ENCODE data around the gene GDAP1L1.

- no peak for TF ChIP-seq EZH2 (IDR thresholded peaks at IDR 0.05; ENCODE audit: borderline replicate concordance, low read depth, low read length, severe bottlenecking)
- TF ChIP-seq CTCF (IDR thresholded peaks at IDR 0.05; ENCODE audit: extremely low read depth in 1 of 2, insufficient read depth in 1 of 2, low read depth in 1 of 2, low read length in 2 of 2): no peak
- no peak for TF ChIP-seq GATA2 (IDR thresholded peaks at IDR 0.05; ENCODE audit: insufficient read depth, insufficient read length, low read depth, low read length)
- no peak for TF ChIP-seq POLR2AphosphoS5 (IDR thresholded peaks at IDR 0.05; ENCODE audit: insufficient read depth, low read depth, low read length)
- no peak for TF ChIP-seq POLR2A (IDR thresholded peaks at IDR 0.05; ENCODE audit: low read depth, low read length)
- no peak for TF ChIP-seq MAX (IDR thresholded peaks at IDR 0.05; ENCODE audit: insufficient read depth, insufficient read length)
- no peak for TF ChIP-seq JUN (IDR thresholded peaks at IDR 0.05; ENCODE audit: borderline replicate concordance, insufficient read depth, insufficient read length, low read depth)
- no peak for TF ChIP-seq MYC (IDR thresholded peaks at IDR 0.05; ENCODE audit: low read depth, low read length)
Observed at GRCh38 chr20:44203161-44203560, 43.9 kb upstream of the GDAP1L1 start.
